ENCODE measurements around the gene POPDC3.
"Not testable (repeated sequence)": the region's sequence is repeated elsewhere in the genome, so short reads cannot be mapped to it uniquely, and the experiment has no call there.

Gene POPDC3, protein sequence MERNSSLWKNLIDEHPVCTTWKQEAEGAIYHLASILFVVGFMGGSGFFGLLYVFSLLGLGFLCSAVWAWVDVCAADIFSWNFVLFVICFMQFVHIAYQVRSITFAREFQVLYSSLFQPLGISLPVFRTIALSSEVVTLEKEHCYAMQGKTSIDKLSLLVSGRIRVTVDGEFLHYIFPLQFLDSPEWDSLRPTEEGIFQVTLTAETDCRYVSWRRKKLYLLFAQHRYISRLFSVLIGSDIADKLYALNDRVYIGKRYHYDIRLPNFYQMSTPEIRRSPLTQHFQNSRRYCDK

DNA sequence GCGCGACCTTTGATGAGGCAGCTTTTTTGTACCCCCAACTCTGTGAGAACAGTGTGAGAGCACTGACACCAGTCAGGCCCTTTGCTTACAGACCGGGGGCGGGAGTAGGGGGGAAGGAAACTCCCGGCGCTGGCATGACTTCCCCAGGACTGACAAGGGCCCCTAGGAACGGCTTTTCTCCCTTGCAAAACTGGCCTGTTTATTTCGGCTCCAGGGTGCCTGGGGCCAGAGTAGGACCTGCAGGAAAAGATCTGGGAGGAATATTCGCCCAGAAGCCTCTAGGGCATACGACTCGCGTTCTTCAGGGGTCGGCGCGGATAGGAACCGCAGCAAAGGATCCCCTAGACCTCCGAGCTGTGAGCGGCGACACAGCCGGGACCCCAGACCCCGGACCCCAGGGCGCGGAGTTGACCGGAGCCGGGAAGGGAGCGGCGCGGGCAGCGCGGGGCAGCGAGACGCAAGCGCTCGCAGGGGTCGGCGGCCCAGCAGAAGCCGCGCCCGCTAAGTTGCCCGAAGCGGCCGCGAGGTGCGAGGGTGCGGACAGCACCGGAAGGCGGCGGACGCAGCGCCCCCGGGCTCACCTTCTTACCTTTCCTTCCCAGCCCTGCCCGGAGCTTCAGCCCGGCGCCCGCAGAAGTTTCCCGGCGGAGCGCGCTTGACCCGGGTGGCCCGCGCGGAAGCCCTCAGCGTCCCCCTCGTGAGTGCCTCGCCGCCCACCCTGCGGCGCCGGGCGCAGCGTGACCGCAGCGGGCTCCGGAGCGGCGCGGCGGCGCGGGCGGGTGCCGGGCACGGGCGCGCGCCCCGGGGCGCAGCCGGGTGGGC, at the start of gene POPDC3:
Gene POPDC3 (minus strand): TSS at position 771 of the 822 bp plus-strand sequence. CDS start 18,105 bp downstream, outside the sequence.
- no peak for DNase-seq

DNA sequence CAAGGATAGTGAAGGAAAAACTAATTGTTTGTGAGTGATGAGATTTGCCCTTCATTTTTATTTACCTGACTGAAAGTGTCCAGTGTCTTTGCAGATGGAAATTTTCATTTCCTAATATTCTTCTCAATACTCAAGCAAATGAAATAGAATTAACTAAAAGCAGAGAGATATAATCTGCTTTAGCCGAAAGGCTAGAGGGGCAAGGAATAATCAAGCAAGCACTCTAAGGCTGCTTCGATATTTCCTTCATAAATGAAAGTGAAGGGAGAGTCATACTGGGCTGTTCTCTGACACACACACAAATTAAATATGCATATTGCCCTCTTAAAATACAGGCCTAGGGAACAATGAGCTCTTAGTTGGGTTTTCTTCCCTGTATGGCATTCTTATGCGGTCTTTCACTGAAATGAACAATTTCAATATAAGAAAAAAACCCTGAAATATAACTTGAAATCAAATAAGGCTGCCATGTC, 47.5 kb upstream of the POPDC3 start:
- DNase-seq, result no peak

DNA sequence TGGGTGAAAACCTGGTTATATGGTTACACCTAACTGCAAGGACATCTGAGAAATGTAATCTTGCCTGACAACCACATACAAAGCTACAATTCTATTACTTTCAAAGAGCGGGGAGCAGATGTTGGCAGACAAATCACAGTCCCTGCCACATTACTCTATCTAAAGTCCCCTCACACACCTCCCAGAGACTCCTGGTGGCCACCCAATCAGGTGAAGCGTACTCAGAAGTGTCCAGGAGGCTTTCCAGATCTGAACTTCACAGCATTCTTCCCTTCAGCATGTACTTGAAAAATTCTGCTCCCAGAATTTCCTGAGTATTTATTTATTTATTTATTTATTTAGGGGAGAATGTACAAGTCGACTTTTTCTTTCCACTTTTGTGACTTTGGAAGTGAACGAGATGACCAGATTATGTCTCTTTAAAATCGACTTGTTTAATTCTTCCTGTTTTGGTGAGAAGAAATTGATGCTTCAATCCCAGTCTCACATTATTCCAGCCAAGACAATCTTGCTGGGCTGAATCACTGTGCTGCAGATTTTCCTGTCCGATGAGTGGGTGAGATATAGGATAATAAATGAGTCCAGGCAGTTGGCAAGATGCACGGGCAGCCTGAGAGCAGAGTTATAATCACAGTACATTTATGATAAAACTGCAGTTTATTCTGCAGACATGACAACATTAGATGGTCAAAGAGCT, 46.9 kb upstream of the POPDC3 start:
- no peak for DNase-seq

DNA sequence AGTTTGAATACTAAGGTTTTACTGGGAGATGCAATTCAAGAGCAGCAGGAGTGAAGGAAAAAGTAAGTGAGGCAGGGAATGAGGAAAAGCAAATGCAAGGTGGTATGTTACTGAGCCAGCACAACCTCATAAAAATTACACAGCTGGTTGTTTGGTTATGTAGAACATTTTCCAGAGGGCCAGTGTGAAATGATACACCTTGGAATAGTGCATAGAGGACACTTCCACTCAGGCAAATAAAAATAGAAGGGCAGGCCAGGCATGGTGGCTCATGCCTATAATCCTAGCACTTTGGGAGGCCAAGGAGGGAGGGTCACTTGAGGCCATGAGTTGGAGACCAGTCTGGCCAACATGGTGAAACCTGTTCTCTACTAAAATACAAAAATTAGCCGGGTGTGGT, 43.4 kb upstream of the POPDC3 start:
- DNase-seq, result no peak

DNA sequence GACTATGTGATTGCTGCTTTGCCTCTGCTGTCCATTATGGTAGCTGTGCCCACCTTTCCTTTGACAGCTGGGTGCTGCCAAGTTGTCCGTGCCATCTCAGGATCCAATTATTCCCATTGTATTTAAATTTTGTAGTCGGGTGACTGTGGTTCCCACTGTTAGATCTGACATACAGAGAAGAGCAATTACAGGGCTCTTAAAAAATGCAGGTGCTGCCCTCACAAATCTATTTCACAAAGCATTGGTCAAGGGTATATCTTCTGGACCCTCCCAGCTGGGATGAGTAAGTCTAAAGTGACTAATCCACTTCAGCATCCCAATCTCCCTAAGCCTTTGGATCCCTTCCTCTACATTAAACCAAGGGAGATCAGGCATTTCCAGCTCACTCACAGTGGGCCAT, 41.4 kb upstream of the POPDC3 start:
- not testable (repeated sequence) for DNase-seq

DNA sequence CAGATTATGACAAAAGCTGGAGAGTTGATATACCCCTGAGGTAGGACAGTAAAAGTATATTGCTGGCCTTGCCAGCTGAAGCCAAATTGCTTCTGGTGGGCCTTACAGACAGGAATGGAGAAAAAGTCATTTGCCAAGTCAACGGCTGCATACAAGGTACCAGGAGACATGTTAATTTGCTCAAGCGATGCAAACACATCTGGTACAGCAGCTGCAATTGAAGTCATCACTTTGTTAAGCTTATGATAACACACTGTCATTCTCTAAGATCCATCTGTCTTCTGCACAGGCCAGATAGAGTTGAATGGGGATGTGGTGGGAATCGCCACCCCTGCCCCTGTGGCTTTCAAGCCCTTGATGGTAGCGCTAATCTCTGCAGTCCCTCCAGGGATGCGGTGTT, 40.4 kb upstream of the POPDC3 start:
- no peak for DNase-seq

DNA sequence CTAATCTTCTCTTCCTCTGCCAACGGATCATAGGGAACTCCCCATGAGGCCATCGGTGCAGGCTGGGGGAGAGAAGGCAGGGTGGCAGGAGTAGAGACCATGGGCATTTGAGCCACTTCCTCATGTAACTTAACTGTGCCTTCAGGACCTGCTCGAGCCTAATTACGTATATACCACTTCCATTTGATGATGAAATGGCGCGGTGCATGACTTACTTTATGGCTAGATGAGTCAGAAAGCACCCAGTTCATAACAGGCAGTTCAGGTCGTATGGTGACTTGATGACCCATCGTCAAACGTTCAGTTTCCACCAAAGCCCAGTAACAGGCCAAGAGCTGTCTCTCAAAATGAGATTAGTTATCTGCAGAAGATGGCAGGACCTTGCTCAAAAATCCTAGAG, 39.4 kb upstream of the POPDC3 start:
- not testable (repeated sequence) for DNase-seq

DNA sequence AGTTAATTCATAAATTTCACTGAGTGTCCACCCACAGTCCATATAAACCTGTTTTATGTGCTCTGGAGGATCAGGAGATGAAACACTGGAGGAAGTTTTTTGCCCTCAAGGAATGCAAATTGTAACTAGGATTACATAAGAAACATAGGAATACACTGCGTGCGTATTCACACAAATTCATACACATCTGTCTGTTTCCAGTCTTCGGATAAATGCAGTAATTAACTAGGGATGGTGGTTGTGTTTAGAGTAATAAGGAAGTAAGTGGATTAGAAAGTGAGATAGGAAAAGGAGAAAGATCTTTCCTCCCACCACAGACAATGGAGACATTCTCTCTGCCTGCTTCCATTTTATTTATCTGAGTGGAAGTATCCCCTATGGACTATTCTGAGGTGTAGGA, 35.7 kb upstream of the POPDC3 start:
- no peak for DNase-seq

DNA sequence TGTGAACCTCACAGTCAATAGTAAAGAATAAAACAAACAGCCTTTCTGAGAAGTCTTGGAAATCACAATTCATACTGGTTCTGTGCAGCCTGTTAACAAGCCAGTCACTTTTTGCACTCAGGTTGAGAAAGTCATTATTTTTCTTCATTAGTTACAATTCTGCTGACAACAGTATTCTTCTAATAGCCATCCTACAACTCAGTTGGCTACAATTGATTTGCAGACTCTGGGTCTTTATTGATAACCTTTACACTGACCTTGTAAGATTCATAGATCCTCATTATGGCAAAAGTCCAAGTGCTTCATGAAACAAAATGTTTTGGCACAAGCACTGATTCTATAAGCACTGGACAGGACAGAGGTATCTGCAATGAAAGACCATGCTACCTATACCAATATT, 34.9 kb upstream of the POPDC3 start:
- no peak for DNase-seq

DNA sequence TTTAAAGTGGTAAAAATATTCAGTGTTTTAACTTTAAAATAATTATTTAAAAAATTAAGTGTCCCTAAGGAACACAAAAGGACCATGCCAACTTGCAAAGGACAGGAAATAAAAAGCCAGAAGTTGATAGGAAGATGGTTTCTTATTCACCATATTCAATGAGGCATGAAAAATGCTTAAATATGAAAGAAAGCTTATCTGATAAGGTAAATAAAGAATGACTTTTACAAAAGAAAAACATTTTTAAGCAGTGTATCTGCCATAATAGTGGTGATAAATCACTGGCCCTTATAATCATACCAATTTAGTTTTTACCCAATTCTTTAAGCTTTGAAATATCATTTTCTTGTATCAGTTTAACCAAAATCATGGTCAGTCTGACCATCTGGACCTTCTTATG, 33.5 kb upstream of the POPDC3 start:
- DNase-seq, result no peak

DNA sequence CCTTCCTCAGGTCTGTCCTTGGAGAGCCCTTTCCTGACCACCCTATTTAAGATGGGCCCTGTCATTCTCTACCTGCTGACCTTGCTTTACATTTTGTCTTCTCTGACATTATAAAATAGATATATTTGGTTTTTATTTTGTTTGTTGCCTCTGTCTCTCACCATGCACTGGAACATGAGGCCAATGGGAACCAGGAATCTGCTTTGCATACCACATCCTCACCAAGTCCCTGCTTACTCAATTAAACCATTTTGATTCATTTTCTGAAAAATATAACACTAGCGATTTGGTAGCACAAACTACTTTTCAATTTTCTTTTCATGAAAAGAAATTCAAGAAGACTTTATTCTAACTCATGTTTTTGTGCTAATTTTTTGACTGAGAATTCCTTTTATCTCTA, 32.8 kb upstream of the POPDC3 start:
- no peak for DNase-seq

DNA sequence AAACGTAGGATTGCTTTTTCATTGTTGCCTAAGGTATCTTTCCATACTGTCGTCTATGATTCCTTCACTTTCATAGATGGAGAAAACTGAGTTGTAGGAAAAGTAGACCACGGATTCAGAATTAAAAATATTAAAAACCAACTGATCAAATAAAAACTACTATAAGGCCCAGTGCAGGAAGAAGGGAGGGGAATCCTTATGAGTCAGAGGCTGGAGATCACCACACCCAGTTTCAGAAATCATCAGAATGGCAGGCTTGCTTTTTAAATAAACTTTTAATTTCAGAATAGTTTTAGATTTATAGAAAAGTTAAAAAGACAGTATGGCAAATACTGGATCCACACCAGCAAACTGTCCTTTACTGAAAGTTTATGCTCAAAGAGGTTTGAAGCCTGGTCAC, 32.0 kb upstream of the POPDC3 start:
- DNase-seq, result no peak

DNA sequence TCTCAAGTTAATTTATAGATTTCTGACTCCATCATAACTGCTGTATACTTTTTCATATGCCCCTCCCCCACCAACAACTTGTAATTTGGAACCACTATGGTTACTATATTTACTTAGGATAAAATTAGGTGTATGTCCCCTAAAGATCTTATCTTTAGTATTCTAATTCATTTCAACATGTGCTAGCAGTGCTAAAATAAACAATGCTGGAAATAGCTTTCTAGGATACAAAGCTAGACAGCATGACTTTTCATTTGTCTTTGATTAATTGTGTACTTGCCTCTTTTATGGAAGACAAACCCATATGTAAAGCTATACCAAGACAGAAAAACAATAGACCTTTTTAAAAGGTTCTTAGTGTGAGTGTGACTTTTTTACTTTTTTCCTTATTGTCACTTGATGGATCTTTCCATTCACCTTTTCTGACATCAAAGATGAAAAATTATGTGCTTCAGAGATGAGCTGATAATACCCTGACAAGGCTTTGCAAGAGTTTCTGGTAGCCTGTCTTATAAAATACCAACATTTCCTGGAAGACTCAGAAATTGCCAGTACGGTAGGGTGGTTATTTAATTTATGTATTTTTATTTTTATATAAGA, 31.2 kb upstream of the POPDC3 start:
- no peak for DNase-seq

DNA sequence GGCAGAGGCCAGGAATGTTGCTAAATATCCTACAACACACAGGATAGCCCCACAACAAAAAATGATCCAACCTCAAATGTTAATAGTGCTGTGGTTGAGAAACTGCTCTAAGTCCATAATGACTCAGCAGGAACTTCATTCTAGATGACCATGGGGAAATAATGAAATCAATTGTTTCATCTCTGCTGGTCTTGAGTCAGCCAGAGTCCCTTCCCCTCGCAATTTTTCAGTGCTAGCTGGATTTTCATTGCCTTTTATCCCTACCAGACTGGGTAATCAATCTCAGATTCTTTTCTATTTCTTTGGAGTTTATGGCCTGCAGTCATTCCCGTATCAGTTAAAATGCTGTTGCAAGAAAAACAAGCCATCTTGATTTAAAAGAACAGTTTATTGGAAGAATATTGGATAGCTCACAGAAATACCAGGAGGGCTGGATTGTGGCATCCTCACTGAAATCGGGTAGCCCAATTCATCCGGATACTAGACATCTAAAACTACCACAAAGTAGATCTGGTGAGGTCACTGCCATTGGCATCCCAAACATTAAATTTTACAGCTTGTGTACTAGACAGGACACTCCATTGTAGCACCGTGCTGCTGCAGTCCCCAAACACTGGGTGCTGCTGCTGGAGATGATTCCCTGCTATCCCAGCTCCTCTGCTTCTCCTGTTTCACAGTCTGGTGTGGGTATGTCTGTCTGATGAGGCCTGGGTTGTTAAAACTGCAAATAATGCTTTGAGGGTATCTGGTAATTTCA, 30.3 kb upstream of the POPDC3 start:
- no peak for DNase-seq

DNA sequence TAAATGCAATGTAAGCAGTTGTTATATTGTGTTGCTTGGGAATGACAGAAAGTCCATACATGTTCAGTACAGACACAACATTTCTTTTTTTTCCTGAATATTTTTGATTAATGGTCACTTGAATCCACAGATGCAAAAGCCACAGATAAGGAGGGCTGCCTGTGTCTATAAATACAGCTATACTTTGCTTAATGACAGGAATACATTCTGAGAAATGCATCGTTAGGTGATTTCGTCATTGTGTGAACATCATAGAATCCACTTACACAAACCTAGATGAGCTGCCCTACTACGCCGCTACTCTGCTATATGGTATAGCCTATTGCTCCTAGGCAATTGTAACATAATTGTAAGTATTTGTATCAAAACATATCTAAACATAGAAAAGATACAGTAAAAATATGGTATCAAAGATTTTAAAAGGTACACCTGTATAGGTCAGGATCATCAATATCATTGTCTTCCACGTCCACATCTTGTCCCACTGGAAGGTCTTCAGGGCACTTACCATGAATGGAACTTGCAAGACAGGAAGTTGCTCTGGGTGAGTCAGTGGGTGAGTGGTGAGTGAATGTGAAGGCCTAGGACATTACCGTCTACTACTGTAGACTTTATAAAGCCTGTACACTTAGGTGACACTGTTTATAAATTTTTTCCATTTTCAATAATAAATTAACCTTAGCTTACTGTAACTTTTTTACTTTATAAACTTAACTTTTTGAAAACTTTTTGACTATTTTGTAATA, 27.9 kb upstream of the POPDC3 start:
- no peak for DNase-seq

DNA sequence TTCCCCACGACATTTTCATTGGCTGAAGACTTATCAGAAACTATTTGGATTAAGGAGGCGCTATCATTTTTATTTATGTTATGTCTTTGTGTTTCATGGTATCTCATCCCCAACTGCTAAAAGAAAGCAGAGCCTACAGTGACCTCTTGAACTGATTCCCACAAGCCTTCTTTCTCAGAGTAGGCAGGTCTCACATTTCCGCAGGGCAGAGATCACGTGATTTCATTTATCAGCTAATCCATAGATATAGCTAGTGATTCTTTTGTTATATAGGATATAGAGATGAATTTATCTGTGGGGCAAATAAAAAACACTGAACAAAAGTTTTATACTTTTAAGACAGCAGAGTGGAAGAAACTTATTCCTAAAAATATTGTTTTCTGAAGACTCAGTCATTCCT, 25.0 kb upstream of the POPDC3 start:
- DNase-seq, result no peak

DNA sequence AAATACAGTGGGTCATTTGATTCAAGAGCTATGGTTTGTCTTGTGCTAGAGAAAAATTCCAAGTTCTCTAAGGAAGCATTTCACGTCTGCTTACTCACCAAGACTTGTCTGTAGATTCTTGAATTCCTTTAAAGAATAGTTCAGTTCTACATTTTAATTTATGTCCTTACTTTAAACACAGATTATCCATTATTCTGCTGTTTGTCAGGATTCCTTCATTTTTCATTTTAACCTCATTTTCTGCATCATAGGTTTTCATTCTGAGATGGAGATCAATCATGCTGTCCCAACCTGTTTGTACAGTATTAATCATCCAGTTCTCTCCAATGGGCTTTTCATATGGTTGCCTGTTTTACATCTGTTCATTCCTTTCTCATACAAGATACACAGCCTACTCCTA, 24.5 kb upstream of the POPDC3 start:
- DNase-seq, result no peak

DNA sequence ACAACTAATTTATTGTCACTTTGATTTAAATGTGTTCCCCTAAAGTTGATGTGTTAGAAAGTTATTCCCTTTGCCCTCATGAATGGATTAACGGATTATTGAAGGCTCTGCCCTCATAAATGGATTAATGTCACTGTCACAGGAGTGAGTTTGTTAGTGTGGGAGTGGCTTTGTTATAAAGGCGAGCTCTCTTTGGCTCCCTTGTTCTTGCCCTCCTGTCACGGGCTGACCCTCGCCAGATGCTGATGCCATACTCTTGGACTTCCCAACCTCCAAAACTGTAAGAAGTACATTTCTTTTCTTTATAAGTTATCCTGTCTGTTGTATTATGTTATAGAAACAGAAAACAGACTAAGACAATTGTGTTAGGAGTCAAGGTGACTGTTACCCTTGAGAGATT, 22.7 kb upstream of the POPDC3 start:
- DNase-seq, result no peak

DNA sequence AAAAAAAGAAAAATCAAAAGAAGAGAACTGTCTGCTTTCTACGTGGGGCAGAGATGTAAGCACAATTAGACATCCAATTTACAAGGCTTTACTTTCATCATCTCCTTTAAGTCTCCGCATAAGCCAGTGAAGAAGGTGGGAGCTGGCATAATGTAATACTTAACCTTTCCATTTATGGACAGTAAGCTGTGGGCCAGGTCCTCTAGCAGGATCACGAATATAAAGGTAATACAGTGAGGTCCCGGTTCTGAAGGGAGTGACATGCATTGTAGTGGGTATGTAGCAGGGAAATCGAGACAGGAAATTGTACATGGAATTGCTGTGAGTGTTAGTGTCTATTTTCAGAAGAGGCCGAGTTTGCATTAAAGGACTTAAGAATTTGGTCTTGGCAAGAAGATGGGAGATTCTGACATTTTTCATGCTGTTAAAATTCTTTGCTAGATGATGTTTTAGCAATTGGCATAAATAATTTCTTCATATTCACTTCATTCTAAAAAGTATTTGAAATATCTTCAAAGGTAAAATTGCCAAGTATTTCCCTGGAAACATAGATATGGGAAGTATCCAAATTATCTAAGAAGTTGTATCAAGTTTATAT, 20.4 kb upstream of the POPDC3 start:
- no peak for DNase-seq

DNA sequence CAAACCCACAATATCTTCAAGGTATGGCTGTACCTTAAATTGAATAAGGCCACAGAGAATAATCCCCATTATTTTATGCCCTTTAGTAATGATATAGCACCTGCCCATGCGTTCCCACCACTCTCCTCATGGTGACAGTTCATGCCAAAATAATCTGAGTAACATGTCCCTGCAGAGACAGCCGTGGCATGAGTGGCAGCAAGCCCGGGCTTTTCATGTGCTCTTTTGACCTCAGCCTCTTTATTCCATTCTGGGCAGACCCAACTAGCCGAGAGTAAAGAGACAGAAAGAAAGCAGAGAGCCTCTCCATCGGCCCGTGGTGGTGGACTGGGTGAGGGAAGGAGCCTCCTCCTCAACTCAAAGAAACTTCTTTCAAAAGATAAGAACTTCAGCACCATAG, 19.9 kb upstream of the POPDC3 start:
- no peak for DNase-seq

DNA sequence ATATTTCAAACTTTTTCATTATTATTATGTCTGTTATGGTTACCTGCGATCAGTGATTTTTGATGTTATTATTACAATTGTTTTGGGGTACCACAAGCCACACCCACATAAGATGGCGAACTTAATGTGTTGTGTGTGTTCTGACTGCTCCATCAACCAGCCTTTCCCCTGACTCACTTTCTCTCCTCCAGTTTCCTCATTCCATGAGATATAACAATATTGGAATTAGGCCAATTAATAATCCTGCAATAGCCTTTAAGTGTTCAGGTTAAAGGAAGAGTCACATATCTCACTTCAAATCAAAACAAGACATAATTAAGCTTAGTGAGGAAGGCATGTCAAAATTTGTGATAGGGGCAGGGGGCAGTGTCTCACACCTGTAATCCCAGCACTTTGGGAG, 16.3 kb upstream of the POPDC3 start:
- DNase-seq, result no peak

Data from activated CD4-positive, CD25-positive, alpha-beta regulatory T cell treated with anti-CD3 and anti-CD28 coated beads, Interleukin-2, amount 50 U/mL, for 72 hours (primary cell).